Pancreas (tissue), 10 donors: ENCODE measurements around the gene SPTLC1. TPM values are rescaled to one million over a fixed set of nuclear protein-coding genes. Genes with fewer than 3 reads are reported as not detected.
"Not testable (repeated sequence)": the region's sequence is repeated elsewhere in the genome, so short reads cannot be mapped to it uniquely, and the experiment has no call there.

Source experiments
- ATAC-seq, 4 donors: fragments of 200-7000 bp; cut with Tn5 transposase; one replicate each; pipeline versions ENCODE4 v1.8.0 to v1.9.1; 2020; ENCODE audit warnings: mild to moderate bottlenecking in 4 of 4, moderate library complexity in 4 of 4
- DNase-seq, 6 donors: peaks; one replicate each; pipeline ENCODE4 v3.0.0-alpha.2; 2020
- FAIRE-seq: peaks from 2 replicates; lab custom pipeline; 2012; peaks lifted over from hg19 to GRCh38; lab: Jason Lieb, UNC
- H3K27ac ChIP-seq, 4 donors: fragments of 200-600 bp; sonication (generic); 1 replicate in 3 of 4; 2 replicates in 1 of 4; pipeline versions ENCODE4 v1.5.0 to v1.8.0; 2020
- H3K27me3 ChIP-seq, 4 donors: fragments of 200-600 bp; one replicate each; pipeline ENCODE4 v1.8.0; 2021
- H3K36me3 ChIP-seq, 3 donors: fragments of 200-600 bp; sonication (generic) in 1 of 3; one replicate each; pipeline versions ENCODE4 v1.5.0 to v1.8.0; 2020 to 2021
- H3K4me1 ChIP-seq, 3 donors: fragments of 200-600 bp; one replicate each; pipeline ENCODE4 v1.8.0; 2021
- H3K4me3 ChIP-seq, 4 donors: fragments of 200-600 bp; sonication (generic) in 2 of 4; one replicate each; pipeline versions ENCODE4 v1.5.0 to v1.8.0; 2020 to 2021
- H3K9me3 ChIP-seq, 4 donors: fragments of 200-600 bp; one replicate each; pipeline ENCODE4 v1.8.0; 2021
- WGBS, 2 donors: extraction: QIAGEN DNeasy Blood & Tissue Kit; methylation state at CpG; one replicate each; pipeline ENCODE4 v1.1.7; 2013; 5-methylcytosine and 5-hydroxymethylcytosine counted together
- intact Hi-C, 3 donors: fragments of 100-400 bp; cut with DNase I; formaldehyde crosslinking; loops; one replicate each; pipeline versions ENCODE4 v1.11.1 to v1.14.2; 2022
- polyA plus RNA-seq, 2 donors: library from polyadenylated mRNA; stranded (reverse); fragments of 200-250 nt; gene quantifications; one replicate each; pipeline ENCODE4 v1.2.3, GENCODE V29; 2013
- total RNA-seq, 6 donors: library from RNA; stranded (reverse); fragmentation: NEBNext Ultra II Directional in 4 of 6; extraction: Animal tissue kit (Norgen Biotek cat#: 25700) in 4 of 6; gene quantifications; one replicate each; pipeline versions ENCODE4 v1.2.1 to v1.2.4, GENCODE V29; 2021 to 2023
- TF ChIP-seq, protein P1 (sequence below), 4 donors: fragments of 200-600 bp; sonication (generic) in 3 of 4; IDR thresholded peaks; one replicate each; pipeline versions ENCODE4 v1.5.0 to v1.8.0; 2021; ENCODE audit warnings: antibody characterized with exemption in 4 of 4
- donor health status: healthy with polysubstance abuse.
- donor health status: DM: no; HTN: no; CAD: no; lungs with moderate emphysema.
- donor health status: DM: no; HTN: no; CAD: no.
- donor health status: control.
- donor health status: control.
- donor health status: Bipolar disorder and iron deficiency.
- donor health status: DM: yes; HTN: yes; CAD: no.
- donor health status: DM: no; HTN: no; CAD: no.
- donor health status: DM: no; HTN: no; CAD: no.
- donor health status: DM: yes; HTN: yes; CAD: no.

SPTLC1 gene
- total and polyA plus RNA-seq, 8 donors = 13.0 to 36.0 (median 25.0) TPM

DNA sequence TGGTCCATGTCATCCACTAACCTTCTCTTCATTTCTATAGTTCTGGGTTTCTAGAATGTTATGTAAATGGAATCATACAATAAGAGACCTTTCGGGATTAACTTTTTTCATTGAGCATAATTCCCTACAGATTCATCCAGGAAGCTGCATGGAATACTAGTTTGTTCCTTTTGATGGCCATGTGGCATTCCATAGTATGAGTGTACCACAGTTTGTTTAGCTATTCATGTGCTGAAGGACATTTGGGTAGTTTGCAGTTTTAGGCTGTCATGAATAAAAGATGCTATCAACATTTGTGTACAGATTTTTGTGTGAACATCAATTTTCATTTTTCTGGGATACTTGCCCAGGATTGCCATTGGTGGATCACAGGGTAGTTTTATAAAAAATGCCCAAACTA, 6.8 kb upstream of the SPTLC1 start:
- DNase-seq = no peak
- Histone ChIP-seq H3K4me1 (no peaks in the 10 kb centered on the region), H3K36me3 (no peaks in the 10 kb centered on the region), H3K4me3 (no peak overlapping the region), H3K9me3 (no peaks in the 10 kb centered on the region), H3K27ac (no peak overlapping the region), H3K27me3 (no peaks in the 10 kb centered on the region)
- WGBS, 2 donors = 69 to 76% methylated on average over 1 of the region's 1 CpG
- no peak for ATAC-seq
- TF ChIP-seq, protein P1, sequence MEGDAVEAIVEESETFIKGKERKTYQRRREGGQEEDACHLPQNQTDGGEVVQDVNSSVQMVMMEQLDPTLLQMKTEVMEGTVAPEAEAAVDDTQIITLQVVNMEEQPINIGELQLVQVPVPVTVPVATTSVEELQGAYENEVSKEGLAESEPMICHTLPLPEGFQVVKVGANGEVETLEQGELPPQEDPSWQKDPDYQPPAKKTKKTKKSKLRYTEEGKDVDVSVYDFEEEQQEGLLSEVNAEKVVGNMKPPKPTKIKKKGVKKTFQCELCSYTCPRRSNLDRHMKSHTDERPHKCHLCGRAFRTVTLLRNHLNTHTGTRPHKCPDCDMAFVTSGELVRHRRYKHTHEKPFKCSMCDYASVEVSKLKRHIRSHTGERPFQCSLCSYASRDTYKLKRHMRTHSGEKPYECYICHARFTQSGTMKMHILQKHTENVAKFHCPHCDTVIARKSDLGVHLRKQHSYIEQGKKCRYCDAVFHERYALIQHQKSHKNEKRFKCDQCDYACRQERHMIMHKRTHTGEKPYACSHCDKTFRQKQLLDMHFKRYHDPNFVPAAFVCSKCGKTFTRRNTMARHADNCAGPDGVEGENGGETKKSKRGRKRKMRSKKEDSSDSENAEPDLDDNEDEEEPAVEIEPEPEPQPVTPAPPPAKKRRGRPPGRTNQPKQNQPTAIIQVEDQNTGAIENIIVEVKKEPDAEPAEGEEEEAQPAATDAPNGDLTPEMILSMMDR (IDR thresholded peaks at IDR 0.05) = no peak
- intact Hi-C loops = no loop called here
- FAIRE-seq = no peak

- H3K4me1 ChIP-seq = no peaks in the 10 kb centered on the region
- H3K36me3 ChIP-seq = no peaks in the 10 kb centered on the region
- intact Hi-C loops = no loop called here
- TF ChIP-seq, protein P1 (IDR thresholded peaks at IDR 0.05) = no peak
- WGBS, 2 donors = 63 to 74% methylated on average over 1 of the region's 1 CpG
- H3K27me3 ChIP-seq = no peaks in the 10 kb centered on the region
- H3K27ac ChIP-seq = no peak overlapping the region
- FAIRE-seq (no peak), DNase-seq (no peak), ATAC-seq (no peak)
- no peaks in the 10 kb centered on the region for H3K9me3 ChIP-seq
- no peak overlapping the region for H3K4me3 ChIP-seq
Measured at GRCh38 chr9:92121265-92121664, 6.1 kb upstream of the SPTLC1 start.

DNA sequence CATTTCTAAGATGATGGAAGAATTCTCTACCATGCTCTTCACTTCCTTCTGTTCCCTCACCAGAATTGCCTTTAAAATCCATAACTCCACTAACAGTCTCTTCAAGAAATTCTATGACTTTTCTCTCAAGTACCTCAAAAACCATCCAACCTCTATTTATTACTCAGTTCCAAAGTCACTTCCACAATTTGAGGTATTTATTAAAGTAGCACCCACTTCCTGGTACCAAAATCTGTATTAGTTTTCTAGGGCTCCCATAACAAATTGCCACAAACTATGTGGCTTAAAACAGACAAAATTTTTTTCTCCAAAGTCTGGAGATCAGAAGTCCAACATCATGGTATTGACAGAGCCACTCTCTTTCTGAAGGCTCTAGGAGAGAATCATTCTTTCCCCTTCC, 4.9 kb upstream of the SPTLC1 start:
- no peak for ATAC-seq
- TF ChIP-seq, protein P1 (IDR thresholded peaks at IDR 0.05) = no peak
- H3K4me3 ChIP-seq = no peak overlapping the region
- no peak for DNase-seq
- H3K9me3 ChIP-seq = no peaks in the 10 kb centered on the region
- no peak for FAIRE-seq
- intact Hi-C loops = no loop called here
- no peaks in the 10 kb centered on the region for H3K36me3 ChIP-seq
- no peak overlapping the region for H3K27ac ChIP-seq
- H3K27me3 ChIP-seq = no peaks in the 10 kb centered on the region
- H3K4me1 ChIP-seq = no peaks in the 10 kb centered on the region

DNA sequence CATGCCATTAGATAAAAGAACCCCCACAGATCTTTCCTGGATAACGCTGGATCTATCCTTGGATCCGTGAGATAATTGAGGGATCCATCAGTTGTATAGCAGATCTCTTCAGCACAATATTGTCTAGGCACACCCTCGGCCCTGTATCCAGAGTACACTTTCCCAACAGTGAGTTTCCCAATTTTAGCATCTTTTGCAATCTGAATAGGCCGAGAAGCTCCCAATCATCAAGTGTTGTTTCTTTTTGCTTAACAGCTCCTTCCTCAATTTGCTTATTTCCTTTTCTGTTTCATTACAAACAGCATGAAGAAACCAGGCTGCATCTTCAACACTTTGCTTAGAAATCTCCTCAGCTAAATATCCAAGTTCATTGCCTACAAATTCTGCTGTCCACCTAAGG, 4.4 kb upstream of the SPTLC1 start:
- intact Hi-C loops = no loop called here
- TF ChIP-seq, protein P1 (IDR thresholded peaks at IDR 0.05) = no peak
- no peak for FAIRE-seq
- H3K36me3 ChIP-seq = no peaks in the 10 kb centered on the region
- no peak for ATAC-seq
- no peak overlapping the region for H3K4me3 ChIP-seq
- WGBS, 2 donors = 54 to 63% methylated on average over 4 of the region's 4 CpGs
- H3K27me3 ChIP-seq = no peaks in the 10 kb centered on the region
- DNase-seq = no peak
- H3K9me3 ChIP-seq = no peaks in the 10 kb centered on the region
- H3K4me1 ChIP-seq = no peaks in the 10 kb centered on the region
- H3K27ac ChIP-seq = no peak overlapping the region

DNA sequence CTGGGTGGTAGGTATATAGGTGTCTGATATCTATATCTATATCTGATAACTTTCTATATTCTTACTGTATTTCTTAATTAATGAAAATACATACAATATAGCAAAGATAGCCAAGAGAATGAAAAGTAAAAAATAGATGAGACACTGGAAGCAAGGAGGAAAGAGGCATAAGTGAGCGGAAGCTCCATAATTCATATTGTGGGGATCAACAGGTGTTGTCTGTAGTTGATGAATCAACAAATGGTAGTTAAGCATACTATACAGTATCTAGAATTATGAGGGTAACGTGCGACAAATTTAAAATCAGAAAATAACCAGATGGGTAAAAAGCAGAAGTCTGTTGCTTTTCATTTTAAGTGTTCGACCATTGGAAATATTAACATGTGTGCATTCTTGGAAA, 7.1 kb downstream of the SPTLC1 start:
- peaks cover 0 to 1% (median 0%) of the 10 kb centered on the region in 3 donors for H3K4me1 ChIP-seq
- H3K9me3 ChIP-seq = no peaks in the 10 kb centered on the region
- intact Hi-C loops = no loop called here
- no peak for FAIRE-seq
- no peak for ATAC-seq
- 95% methylated on average over 4 of the region's 4 CpGs for WGBS, 2 donors
- TF ChIP-seq, protein P1 (IDR thresholded peaks at IDR 0.05) = no peak
- DNase-seq = no peak
- no peak overlapping the region for H3K27ac ChIP-seq
- H3K27me3 ChIP-seq = no peaks in the 10 kb centered on the region
- no peak overlapping the region for H3K4me3 ChIP-seq
- peaks cover 0 to 6% (median 0%) of the 10 kb centered on the region in 3 donors for H3K36me3 ChIP-seq

DNA sequence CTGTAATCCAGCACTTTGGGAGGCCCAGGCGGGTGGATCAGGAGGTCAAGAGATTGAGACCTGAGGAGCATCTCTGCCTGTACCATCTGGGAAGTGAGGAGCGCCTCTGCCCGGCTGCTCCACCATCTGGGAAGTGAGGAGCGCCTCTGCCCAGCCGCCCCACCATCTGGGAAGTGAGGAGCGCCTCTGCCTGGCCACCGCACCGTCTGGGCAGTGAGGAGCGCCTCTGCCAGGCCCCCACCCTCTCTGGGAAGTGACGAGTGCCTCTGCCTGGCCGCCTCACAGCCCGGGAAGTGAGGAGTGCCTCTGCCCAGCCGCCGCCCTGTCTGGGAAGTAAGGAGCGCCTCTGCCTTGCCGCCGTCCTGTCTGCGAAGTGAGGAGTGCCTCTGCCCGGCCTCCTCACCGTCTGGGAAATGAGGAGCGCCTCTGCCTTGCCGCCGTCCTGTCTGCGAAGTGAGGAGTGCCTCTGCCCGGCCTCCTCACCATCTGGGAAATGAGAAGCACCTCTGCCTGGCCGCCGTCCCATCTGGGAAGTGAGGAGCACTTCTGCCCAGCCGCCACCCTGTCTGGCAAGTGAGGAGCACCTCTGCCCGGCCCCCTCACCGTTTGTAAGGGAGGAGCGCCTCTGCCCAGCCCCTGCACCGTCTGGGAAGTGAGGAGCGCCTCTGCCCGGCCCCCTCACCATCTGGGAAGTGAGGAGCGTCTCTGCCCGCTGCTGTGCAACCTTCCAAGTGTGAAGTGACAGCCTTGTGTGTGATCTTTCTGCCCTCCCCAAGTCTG, 9.6 kb downstream of the SPTLC1 start:
- H3K36me3 ChIP-seq, H3K4me1 ChIP-seq, ATAC-seq, H3K9me3 ChIP-seq, FAIRE-seq, intact Hi-C loops, H3K4me3 ChIP-seq, H3K27me3 ChIP-seq, H3K27ac ChIP-seq: not testable (repeated sequence)
- peak in 1 of 6 donors; percentile 49 for DNase-seq
- 97 to 99% methylated on average over 35 to 36 of the region's 36 CpGs for WGBS, 2 donors

DNA sequence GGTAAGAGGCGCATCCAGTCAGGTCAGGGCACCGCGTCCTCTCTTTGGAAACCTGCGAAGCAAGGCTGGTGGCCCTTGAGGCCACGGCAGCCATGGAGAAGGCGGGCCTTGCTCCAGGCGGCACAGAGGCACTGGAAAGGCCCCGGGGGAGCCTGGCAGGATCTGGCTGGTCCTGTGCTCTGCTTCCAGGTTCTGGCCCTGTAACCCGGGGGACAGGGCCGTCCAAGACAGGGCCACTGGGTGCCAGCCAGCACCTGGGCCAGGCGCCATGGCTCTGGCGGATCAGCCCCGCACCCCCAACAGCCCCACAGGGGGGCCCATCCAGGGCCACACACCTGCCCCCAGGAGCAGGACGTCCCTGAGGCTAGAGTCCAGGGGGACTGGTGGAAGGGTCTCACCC, 11.6 kb downstream of the SPTLC1 start:
- ATAC-seq, H3K27ac ChIP-seq, H3K36me3 ChIP-seq, H3K4me3 ChIP-seq, H3K9me3 ChIP-seq, H3K27me3 ChIP-seq, intact Hi-C loops, FAIRE-seq, H3K4me1 ChIP-seq: not testable (repeated sequence)
- 97% methylated on average over 14 of the region's 14 CpGs for WGBS, 2 donors
- peak in 1 of 6 donors; percentile 20 for DNase-seq
